ENCODE results near the gene FAM111B.
"Not testable (repeated sequence)": the region's sequence is repeated elsewhere in the genome, so short reads cannot be mapped to it uniquely, and the experiment has no call there.

GRCh38 chr11:59081430-59082020 lies 25.5 kb upstream of the FAM111B start:
- not testable (repeated sequence) for TF ChIP-seq SUZ12 (IDR thresholded peaks at IDR 0.05); ARNT (IDR thresholded peaks at IDR 0.05); ZNF384 (IDR thresholded peaks at IDR 0.05); TARDBP (IDR thresholded peaks at IDR 0.05); BHLHE40 (IDR thresholded peaks at IDR 0.05; ENCODE audit: borderline replicate concordance); SP1 (IDR thresholded peaks at IDR 0.05); FOXM1 (IDR thresholded peaks at IDR 0.05; ENCODE audit: borderline replicate concordance)
